Measurements from ENCODE around the gene TMEM92.

Gene TMEM92

DNA sequence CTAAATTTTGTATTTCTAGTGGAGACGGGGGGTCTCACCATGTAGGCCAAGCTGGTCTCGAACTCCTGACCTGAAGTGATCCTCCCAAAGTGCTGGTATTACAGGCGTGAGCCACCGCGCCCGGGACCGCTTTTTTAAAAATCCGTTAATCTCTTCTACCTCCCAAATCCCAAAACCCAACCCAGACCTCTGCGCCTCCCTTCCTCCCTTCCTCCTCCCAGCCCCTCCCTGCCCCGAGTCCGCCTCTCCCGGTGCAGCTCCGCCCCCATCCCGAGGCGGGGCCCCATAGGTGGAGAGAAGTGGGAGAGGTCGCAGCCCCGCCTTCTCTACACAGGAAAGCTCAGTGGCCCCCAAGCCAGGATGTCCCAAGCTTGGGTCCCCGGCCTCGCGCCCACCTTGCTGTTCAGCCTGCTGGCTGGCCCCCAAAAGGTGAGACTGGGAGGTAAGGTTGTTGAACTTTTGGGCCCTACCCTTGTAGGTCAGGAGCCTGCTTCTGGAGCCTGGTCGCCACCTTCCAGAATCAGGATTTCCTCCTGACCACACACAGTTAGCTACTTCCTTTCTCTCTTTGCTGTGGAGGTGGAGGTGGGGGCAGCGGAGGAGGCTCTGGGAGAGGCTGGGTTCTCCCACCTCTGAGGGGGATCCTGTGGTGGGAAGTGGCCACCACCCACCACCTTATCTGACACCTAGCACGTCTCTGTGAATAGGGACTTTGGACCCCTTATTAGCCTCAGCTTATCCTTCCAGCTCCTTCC is at the start of gene TMEM92:
Gene TMEM92, plus strand, starts transcription at position 325 of the 755 bp plus-strand sequence. Its CDS starts 36 bp downstream, at position 361.
- TF ChIP-seq OSR1 (CRISPR knock-in tag; IDR thresholded peaks at IDR 0.05) (no peak), ZNF8 (CRISPR knock-in tag; IDR thresholded peaks at IDR 0.05) (no peak), ISL1 (CRISPR knock-in tag; IDR thresholded peaks at IDR 0.05) (no peak), ARNTL (CRISPR knock-in tag; IDR thresholded peaks at IDR 0.05; ENCODE audit: borderline replicate concordance, low read depth) (no peak), ESRRG (CRISPR knock-in tag; IDR thresholded peaks at IDR 0.05) (no peak), ZC3H10 (CRISPR knock-in tag; IDR thresholded peaks at IDR 0.05) (no peak), CSDC2 (CRISPR knock-in tag; IDR thresholded peaks at IDR 0.05) (no peak), RARB (CRISPR knock-in tag; IDR thresholded peaks at IDR 0.05) (no peak), PATZ1 (CRISPR knock-in tag; IDR thresholded peaks at IDR 0.05; ENCODE audit: borderline replicate concordance) (no peak), PPARA (CRISPR knock-in tag; IDR thresholded peaks at IDR 0.05; ENCODE audit: borderline replicate concordance) (no peak), ZFP3 (CRISPR knock-in tag; IDR thresholded peaks at IDR 0.05) (no peak), ZFP30 (CRISPR knock-in tag; IDR thresholded peaks at IDR 0.05) (no peak), TOX (CRISPR knock-in tag; IDR thresholded peaks at IDR 0.05; ENCODE audit: borderline replicate concordance) (no peak), SNAI2 (CRISPR knock-in tag; IDR thresholded peaks at IDR 0.05) (no peak), ZNF70 (CRISPR knock-in tag; IDR thresholded peaks at IDR 0.05) (no peak), GLIS3 (CRISPR knock-in tag; IDR thresholded peaks at IDR 0.05) (no peak)
- TF ChIP-seq, protein P1, sequence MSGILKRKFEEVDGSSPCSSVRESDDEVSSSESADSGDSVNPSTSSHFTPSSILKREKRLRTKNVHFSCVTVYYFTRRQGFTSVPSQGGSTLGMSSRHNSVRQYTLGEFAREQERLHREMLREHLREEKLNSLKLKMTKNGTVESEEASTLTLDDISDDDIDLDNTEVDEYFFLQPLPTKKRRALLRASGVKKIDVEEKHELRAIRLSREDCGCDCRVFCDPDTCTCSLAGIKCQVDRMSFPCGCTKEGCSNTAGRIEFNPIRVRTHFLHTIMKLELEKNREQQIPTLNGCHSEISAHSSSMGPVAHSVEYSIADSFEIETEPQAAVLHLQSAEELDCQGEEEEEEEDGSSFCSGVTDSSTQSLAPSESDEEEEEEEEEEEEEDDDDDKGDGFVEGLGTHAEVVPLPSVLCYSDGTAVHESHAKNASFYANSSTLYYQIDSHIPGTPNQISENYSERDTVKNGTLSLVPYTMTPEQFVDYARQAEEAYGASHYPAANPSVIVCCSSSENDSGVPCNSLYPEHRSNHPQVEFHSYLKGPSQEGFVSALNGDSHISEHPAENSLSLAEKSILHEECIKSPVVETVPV (CRISPR knock-in tag; IDR thresholded peaks at IDR 0.05), result no peak
- TF ChIP-seq, protein P2, sequence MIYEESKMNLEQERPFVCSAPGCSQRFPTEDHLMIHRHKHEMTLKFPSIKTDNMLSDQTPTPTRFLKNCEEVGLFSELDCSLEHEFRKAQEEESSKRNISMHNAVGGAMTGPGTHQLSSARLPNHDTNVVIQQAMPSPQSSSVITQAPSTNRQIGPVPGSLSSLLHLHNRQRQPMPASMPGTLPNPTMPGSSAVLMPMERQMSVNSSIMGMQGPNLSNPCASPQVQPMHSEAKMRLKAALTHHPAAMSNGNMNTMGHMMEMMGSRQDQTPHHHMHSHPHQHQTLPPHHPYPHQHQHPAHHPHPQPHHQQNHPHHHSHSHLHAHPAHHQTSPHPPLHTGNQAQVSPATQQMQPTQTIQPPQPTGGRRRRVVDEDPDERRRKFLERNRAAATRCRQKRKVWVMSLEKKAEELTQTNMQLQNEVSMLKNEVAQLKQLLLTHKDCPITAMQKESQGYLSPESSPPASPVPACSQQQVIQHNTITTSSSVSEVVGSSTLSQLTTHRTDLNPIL (CRISPR knock-in tag; IDR thresholded peaks at IDR 0.05; ENCODE audit: low read depth), result no peak
- TF ChIP-seq, protein P3, sequence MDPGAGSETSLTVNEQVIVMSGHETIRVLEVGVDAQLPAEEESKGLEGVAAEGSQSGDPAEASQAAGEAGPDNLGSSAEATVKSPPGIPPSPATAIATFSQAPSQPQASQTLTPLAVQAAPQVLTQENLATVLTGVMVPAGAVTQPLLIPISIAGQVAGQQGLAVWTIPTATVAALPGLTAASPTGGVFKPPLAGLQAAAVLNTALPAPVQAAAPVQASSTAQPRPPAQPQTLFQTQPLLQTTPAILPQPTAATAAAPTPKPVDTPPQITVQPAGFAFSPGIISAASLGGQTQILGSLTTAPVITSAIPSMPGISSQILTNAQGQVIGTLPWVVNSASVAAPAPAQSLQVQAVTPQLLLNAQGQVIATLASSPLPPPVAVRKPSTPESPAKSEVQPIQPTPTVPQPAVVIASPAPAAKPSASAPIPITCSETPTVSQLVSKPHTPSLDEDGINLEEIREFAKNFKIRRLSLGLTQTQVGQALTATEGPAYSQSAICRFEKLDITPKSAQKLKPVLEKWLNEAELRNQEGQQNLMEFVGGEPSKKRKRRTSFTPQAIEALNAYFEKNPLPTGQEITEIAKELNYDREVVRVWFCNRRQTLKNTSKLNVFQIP (CRISPR knock-in tag; IDR thresholded peaks at IDR 0.05; ENCODE audit: borderline replicate concordance, low read depth), result no peak
- TF ChIP-seq, protein P4, sequence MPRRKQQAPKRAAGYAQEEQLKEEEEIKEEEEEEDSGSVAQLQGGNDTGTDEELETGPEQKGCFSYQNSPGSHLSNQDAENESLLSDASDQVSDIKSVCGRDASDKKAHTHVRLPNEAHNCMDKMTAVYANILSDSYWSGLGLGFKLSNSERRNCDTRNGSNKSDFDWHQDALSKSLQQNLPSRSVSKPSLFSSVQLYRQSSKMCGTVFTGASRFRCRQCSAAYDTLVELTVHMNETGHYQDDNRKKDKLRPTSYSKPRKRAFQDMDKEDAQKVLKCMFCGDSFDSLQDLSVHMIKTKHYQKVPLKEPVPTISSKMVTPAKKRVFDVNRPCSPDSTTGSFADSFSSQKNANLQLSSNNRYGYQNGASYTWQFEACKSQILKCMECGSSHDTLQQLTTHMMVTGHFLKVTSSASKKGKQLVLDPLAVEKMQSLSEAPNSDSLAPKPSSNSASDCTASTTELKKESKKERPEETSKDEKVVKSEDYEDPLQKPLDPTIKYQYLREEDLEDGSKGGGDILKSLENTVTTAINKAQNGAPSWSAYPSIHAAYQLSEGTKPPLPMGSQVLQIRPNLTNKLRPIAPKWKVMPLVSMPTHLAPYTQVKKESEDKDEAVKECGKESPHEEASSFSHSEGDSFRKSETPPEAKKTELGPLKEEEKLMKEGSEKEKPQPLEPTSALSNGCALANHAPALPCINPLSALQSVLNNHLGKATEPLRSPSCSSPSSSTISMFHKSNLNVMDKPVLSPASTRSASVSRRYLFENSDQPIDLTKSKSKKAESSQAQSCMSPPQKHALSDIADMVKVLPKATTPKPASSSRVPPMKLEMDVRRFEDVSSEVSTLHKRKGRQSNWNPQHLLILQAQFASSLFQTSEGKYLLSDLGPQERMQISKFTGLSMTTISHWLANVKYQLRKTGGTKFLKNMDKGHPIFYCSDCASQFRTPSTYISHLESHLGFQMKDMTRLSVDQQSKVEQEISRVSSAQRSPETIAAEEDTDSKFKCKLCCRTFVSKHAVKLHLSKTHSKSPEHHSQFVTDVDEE (CRISPR knock-in tag; IDR thresholded peaks at IDR 0.05), result no peak
- ATAC-seq, result no peak

DNA sequence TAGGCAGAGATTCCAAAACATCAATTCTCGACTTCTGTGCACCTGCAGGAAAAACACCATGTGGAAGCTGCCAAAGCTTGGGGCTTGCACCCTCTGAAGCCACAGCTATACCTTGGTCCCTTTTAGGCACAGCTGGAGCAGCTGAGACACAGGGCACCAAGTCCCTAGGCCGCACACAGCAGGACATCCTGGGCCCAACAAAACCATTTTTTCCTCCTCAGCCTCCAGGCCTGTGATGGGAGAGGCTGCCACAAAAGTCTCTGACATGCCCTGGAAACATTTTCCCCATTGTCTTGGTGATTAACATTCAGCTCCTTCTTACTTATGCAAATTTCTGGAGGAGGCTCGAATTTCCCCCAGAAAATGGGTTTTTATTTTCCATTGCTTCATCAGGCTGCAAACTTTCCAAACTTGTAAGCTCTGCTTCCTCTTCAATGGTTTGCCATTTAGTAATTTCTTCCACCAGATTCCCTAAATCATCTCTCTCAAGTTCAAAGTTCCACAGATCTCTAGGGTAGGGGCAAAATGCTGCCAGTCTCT is 48.5 kb upstream of the TMEM92 start:
- no peak for ATAC-seq
- TF ChIP-seq ESRRG (CRISPR knock-in tag; IDR thresholded peaks at IDR 0.05) (no peak), ZNF8 (CRISPR knock-in tag; IDR thresholded peaks at IDR 0.05) (no peak), BACH2 (CRISPR knock-in tag; IDR thresholded peaks at IDR 0.05; ENCODE audit: borderline replicate concordance) (no peak), GLIS3 (CRISPR knock-in tag; IDR thresholded peaks at IDR 0.05) (no peak), RARB (CRISPR knock-in tag; IDR thresholded peaks at IDR 0.05) (no peak), SNAI2 (CRISPR knock-in tag; IDR thresholded peaks at IDR 0.05) (no peak), OSR1 (CRISPR knock-in tag; IDR thresholded peaks at IDR 0.05) (no peak)

Data from SK-N-SH treated with all-trans-retinoic acid at 6 μM for 48 hours (cell line).